HPDE6-E6E7 (cell line): ENCODE measurements around the gene NAV2.

ENCODE experiments used
- DNase-seq: peaks from one replicate; pipeline ENCODE4 v3.0.0; 2011; ENCODE audit warnings: missing footprints; ENCODE audit errors: extremely low spot score

Gene NAV2

GRCh38 chr11:20016526-20016925, 303.9 kb downstream of the NAV2 start:
- DNase-seq: no peak

GRCh38 chr11:20017320-20017719, 304.7 kb downstream of the NAV2 start:
- no peak for DNase-seq

- DNase-seq: no peak
Measured at GRCh38 chr11:20020198-20020597, 307.6 kb downstream of the NAV2 start.

- DNase-seq: no peak
Measured at GRCh38 chr11:20020716-20021115, 308.1 kb downstream of the NAV2 start.

GRCh38 chr11:20021212-20021611, 308.6 kb downstream of the NAV2 start:
- no peak for DNase-seq

- no peak for DNase-seq
Measured at GRCh38 chr11:20021771-20022362, 309.2 kb downstream of the NAV2 start.

- no peak for DNase-seq
Measured at GRCh38 chr11:20022363-20023081, 309.9 kb downstream of the NAV2 start.

GRCh38 chr11:20023082-20023426, 310.4 kb downstream of the NAV2 start:
- no peak for DNase-seq

- DNase-seq: no peak
Measured at GRCh38 chr11:20024172-20024935, 311.7 kb downstream of the NAV2 start.

- no peak for DNase-seq
Measured at GRCh38 chr11:20025332-20025840, 312.7 kb downstream of the NAV2 start.

GRCh38 chr11:20026629-20027555, 314.3 kb downstream of the NAV2 start:
- peak; percentile 80 for DNase-seq

- DNase-seq: no peak
Measured at GRCh38 chr11:20027556-20028013, 314.9 kb downstream of the NAV2 start.

- no peak for DNase-seq
Measured at GRCh38 chr11:20029193-20029592, 316.6 kb downstream of the NAV2 start.

- no peak for DNase-seq
Measured at GRCh38 chr11:20030472-20030871, 317.8 kb downstream of the NAV2 start.

GRCh38 chr11:20031155-20032001, 318.7 kb downstream of the NAV2 start:
- no peak for DNase-seq

- DNase-seq: no peak
Measured at GRCh38 chr11:20032127-20032526, 319.5 kb downstream of the NAV2 start.

- no peak for DNase-seq
Measured at GRCh38 chr11:20032577-20033260, 320.1 kb downstream of the NAV2 start.

- DNase-seq: no peak
Measured at GRCh38 chr11:20033806-20034205, 321.2 kb downstream of the NAV2 start.

GRCh38 chr11:20034941-20035340, 322.3 kb downstream of the NAV2 start:
- no peak for DNase-seq

- no peak for DNase-seq
Measured at GRCh38 chr11:20035375-20035700, 322.7 kb downstream of the NAV2 start.
